ENCODE measurements around the gene PYY.

- TF ChIP-seq CTCF (conservative IDR thresholded peaks at IDR 0.05) (no peak), ZFX (IDR thresholded peaks at IDR 0.05) (no peak)
Observed at GRCh38 chr17:43905985-43906852, 47.5 kb downstream of the PYY start.
